IMR-90 (cell line): ENCODE measurements around the gene BSCL2. TPM values are rescaled to one million over a fixed set of nuclear protein-coding genes. Genes with fewer than 3 reads are reported as not detected.

Source experiments
- ATAC-seq: fragments of 200-7000 bp; cut with Tn5 transposase; 2 replicates; pipeline ENCODE4 v1.9.1; 2020; ENCODE audit warnings: low read depth, mild to moderate bottlenecking, moderate library complexity
- BruUV-seq: library from RNA; stranded (reverse); fragments of 400-500 nt; replicated peaks from 2 replicates; lab custom pipeline; 2021; lab: Mats Ljungman, UMichigan
- CTCF ChIA-PET: fragments of 300-600 bp; formaldehyde crosslinking; extraction: SDS; loops from one replicate; lab custom pipeline; 2021; ENCODE audit warnings: antibody characterized with exemption; lab: Yijun Ruan, JAX
- POLR2A ChIA-PET: fragments of 300-600 bp; sonication (Branson Sonifier 250); formaldehyde crosslinking; loops from one replicate; lab custom pipeline; 2022; ENCODE audit warnings: antibody characterized with exemption; ENCODE audit not compliant: unreplicated experiment; lab: Charles Lee
- DNase-seq: peaks from one replicate; pipeline ENCODE4 v3.0.0; 2013
- H2AFZ ChIP-seq: replicated peaks from 2 replicates; pipeline ENCODE3; 2013; ENCODE audit warnings: low read length, mild to moderate bottlenecking; ENCODE audit not compliant: poor library complexity
- H2AK5ac ChIP-seq: 2 replicates; pipeline ENCODE4 v1.6.1; 2013; ENCODE audit warnings: low read depth, low read length, inconsistent platforms
- H2AK9ac ChIP-seq: replicated peaks from 2 replicates; pipeline ENCODE3; 2013; ENCODE audit warnings: mild to moderate bottlenecking, low read depth, low read length, moderate library complexity; ENCODE audit not compliant: poor library complexity
- H2BK120ac ChIP-seq: 2 replicates; pipeline ENCODE4 v1.6.1; 2013; ENCODE audit warnings: low read depth, low read length, inconsistent platforms
- H2BK15ac ChIP-seq: 3 replicates; pipeline ENCODE4 v1.6.1; 2013; ENCODE audit warnings: low read depth, low read length, inconsistent platforms
- H2BK20ac ChIP-seq: 2 replicates; pipeline ENCODE4 v1.6.1; 2013; ENCODE audit warnings: low read depth, mild to moderate bottlenecking, inconsistent platforms, low read length, moderate library complexity
- H2BK5ac ChIP-seq: 2 replicates; pipeline ENCODE4 v1.6.1; 2013; ENCODE audit warnings: mild to moderate bottlenecking, low read depth, low read length, inconsistent platforms; ENCODE audit not compliant: poor library complexity, severe bottlenecking
- H3K14ac ChIP-seq: replicated peaks from 2 replicates; pipeline ENCODE4 v1.6.1; 2013; ENCODE audit warnings: low read depth, low read length, inconsistent platforms
- H3K18ac ChIP-seq: 2 replicates; pipeline ENCODE4 v1.6.1; 2013; ENCODE audit warnings: low read depth, low read length, control low read depth
- H3K23ac ChIP-seq: 2 replicates; pipeline ENCODE4 v1.6.1; 2013; ENCODE audit warnings: low read depth, low read length, inconsistent platforms
- H3K27ac ChIP-seq: 2 replicates; pipeline ENCODE4 v1.5.1; 2013; ENCODE audit warnings: mild to moderate bottlenecking, control low read depth, low read length; ENCODE audit not compliant: insufficient read depth
- H3K27me3 ChIP-seq: 2 replicates; pipeline ENCODE4 v1.6.1; 2013; ENCODE audit warnings: low read length; ENCODE audit not compliant: control insufficient read depth, insufficient read depth
- H3K36me3 ChIP-seq: 2 replicates; pipeline ENCODE4 v1.6.1; 2013; ENCODE audit warnings: low read length, mixed read lengths; ENCODE audit not compliant: control insufficient read depth, insufficient read depth
- H3K4ac ChIP-seq: 2 replicates; pipeline ENCODE4 v1.6.1; 2013; ENCODE audit warnings: low read depth, low read length, inconsistent platforms
- H3K4me1 ChIP-seq: 2 replicates; pipeline ENCODE4 v1.6.1; 2013; ENCODE audit warnings: low read length, mixed read lengths; ENCODE audit not compliant: control insufficient read depth, insufficient read depth
- H3K4me2 ChIP-seq: 2 replicates; pipeline ENCODE4 v1.6.1; 2013; ENCODE audit warnings: low read depth, mild to moderate bottlenecking, control low read depth, low read length, moderate library complexity
- H3K4me3 ChIP-seq: 2 replicates; pipeline ENCODE4 v1.5.1; 2013; ENCODE audit warnings: low read depth, mild to moderate bottlenecking, control low read depth, low read length, moderate library complexity; ENCODE audit not compliant: insufficient read depth
- H3K56ac ChIP-seq: 2 replicates; pipeline ENCODE4 v1.6.1; 2013; ENCODE audit warnings: low read length, inconsistent platforms; ENCODE audit not compliant: insufficient read depth; ENCODE audit errors: extremely low read depth
- H3K79me1 ChIP-seq, 2 experiments: 2 replicates each; pipeline ENCODE4 v1.6.1; 2013; ENCODE audit warnings: low read length in 2 of 2, inconsistent platforms in 1 of 2, low read depth in 1 of 2
- H3K9ac ChIP-seq: 2 replicates; pipeline ENCODE4 v1.6.1; 2013; ENCODE audit warnings: low read depth, low read length, control low read depth
- H3K9me1 ChIP-seq: 2 replicates; pipeline ENCODE4 v1.6.1; 2013; ENCODE audit warnings: low read length, inconsistent platforms; ENCODE audit not compliant: insufficient read depth
- H3K9me3 ChIP-seq: 2 replicates; pipeline ENCODE4 v1.6.1; 2013; ENCODE audit warnings: low read length; ENCODE audit not compliant: control insufficient read depth, insufficient read depth
- H4K20me1 ChIP-seq: 2 replicates; pipeline ENCODE4 v1.6.1; 2013; ENCODE audit warnings: low read length, inconsistent platforms; ENCODE audit not compliant: insufficient read depth
- H4K5ac ChIP-seq: 2 replicates; pipeline ENCODE4 v1.6.1; 2013; ENCODE audit warnings: mild to moderate bottlenecking, low read depth, low read length, control low read depth
- H4K8ac ChIP-seq, 2 experiments: 2 replicates each; pipeline ENCODE4 v1.6.1; 2013; ENCODE audit warnings: low read depth in 2 of 2, low read length in 2 of 2, control low read depth in 1 of 2, inconsistent platforms in 1 of 2
- H4K91ac ChIP-seq: 2 replicates; pipeline ENCODE4 v1.6.1; 2013; ENCODE audit warnings: low read depth, low read length, inconsistent platforms; ENCODE audit not compliant: insufficient read depth
- MAFK ChIP-seq: IDR thresholded peaks from 2 replicates; pipeline ENCODE4 v1.6.1; 2012; ENCODE audit warnings: low read depth, low read length, improper control_type of control experiment
- RAD21 ChIP-seq: IDR thresholded peaks from 2 replicates; pipeline ENCODE4 v1.6.1; 2012; ENCODE audit warnings: low read length, improper control_type of control experiment
- WGBS, 2 experiments: methylation state at CpG; one replicate each; pipeline versions ENCODE4 v1.1.5 to v1.1.7; 2013; ENCODE audit warnings: missing lambda C conversion rate in 2 of 2; ENCODE audit not compliant: insufficient read length in 1 of 2; ENCODE audit errors: extremely low coverage in 2 of 2; 5-methylcytosine and 5-hydroxymethylcytosine counted together
- dilution Hi-C: fragments of 300-500 bp; cut with HindIII; formaldehyde crosslinking; loops from one replicate; pipeline ENCODE4 v1.14.3; 2018; ENCODE audit warnings: low sequenced_read_pairs; ENCODE audit not compliant: unreplicated experiment
- in situ Hi-C: fragments of 300-500 bp; cut with MboI; formaldehyde crosslinking; loops from 3 replicates; pipeline ENCODE4 v1.14.3; 2019; ENCODE audit warnings: low sequenced_read_pairs, inconsistent platforms, mixed read lengths
- intact Hi-C: fragments of 100-400 bp; cut with micrococcal nuclease; formaldehyde crosslinking; loops from 2 replicates; pipeline ENCODE4 v1.10.0; 2022
- polyA plus RNA-seq, 3 experiments: library from polyadenylated mRNA; depleted of rRNA; stranded (reverse); fragments of >200 nt; gene quantifications; 2 replicates each; pipeline ENCODE4 v1.2.3, GENCODE V29; 2012; ENCODE audit warnings: low replicate concordance in 1 of 3
- total RNA-seq: library from RNA; depleted of rRNA; stranded (reverse); fragments of >200 nt; gene quantifications from 2 replicates; pipeline ENCODE4 v1.2.3, GENCODE V29; 2012

Gene BSCL2
- total and polyA plus RNA-seq, 2 of the 4 experiments (the other 2 are of a cell fraction), result 26.2 to 47.1 TPM

GRCh38 chr11:62716206-62716605 lies 9.0 kb upstream of the BSCL2 start:
- Histone ChIP-seq H3K9me3 (no peaks in the 10 kb centered on the region), H4K91ac (no peak overlapping the region), H4K20me1 (no peaks in the 10 kb centered on the region), H3K4me2 (no peak overlapping the region), H3K27me3 (no peaks in the 10 kb centered on the region), H2BK15ac (no peak overlapping the region), H3K4me1 (peaks cover 4% of the 10 kb centered on the region; the same call in 1 of the 2 replicates), H3K18ac (no peak overlapping the region), H2BK5ac (no peak overlapping the region), H2AFZ (no peak overlapping the region), H4K5ac (no peak overlapping the region), H2BK20ac (no peak overlapping the region), H3K79me1 (peaks cover 33 to 64% of the 10 kb centered on the region in 2 experiments), H3K23ac (no peak overlapping the region), H2AK5ac (no peak overlapping the region), H3K9ac (no peak overlapping the region), H3K14ac (no peak overlapping the region), H2AK9ac (no peak overlapping the region), H3K36me3 (peaks cover 69% of the 10 kb centered on the region), H4K8ac (no peak overlapping the region), H2BK120ac (no peak overlapping the region), H3K56ac (no peak overlapping the region), H3K9me1 (0 out of 2 replicates have a peak, but pooled peaks cover 3% of the 10 kb centered on the region), H3K27ac (no peak overlapping the region), H3K4me3 (no peak overlapping the region), H3K4ac (no peak overlapping the region)
- in situ Hi-C loops (no loop called here), dilution Hi-C loops (no loop called here), intact Hi-C loops (no loop called here)
- no TSS peak for BruUV-seq
- ATAC-seq (no peak), DNase-seq (no peak)
- TF ChIP-seq MAFK, result peak; percentile 86
- TF ChIP-seq RAD21, result no peak
- WGBS, 2 experiments, result 100% methylated on average over 2 of the region's 5 CpGs; no CpG with 5 or more reads in 1 of the 2 experiments
- CTCF ChIA-PET, result no interaction called here
- POLR2A ChIA-PET, result no interaction called here
